ENCODE data around the gene APC2. TPM values are rescaled to one million over a fixed set of nuclear protein-coding genes. Genes with fewer than 3 reads are reported as not detected.

Gene APC2, protein sequence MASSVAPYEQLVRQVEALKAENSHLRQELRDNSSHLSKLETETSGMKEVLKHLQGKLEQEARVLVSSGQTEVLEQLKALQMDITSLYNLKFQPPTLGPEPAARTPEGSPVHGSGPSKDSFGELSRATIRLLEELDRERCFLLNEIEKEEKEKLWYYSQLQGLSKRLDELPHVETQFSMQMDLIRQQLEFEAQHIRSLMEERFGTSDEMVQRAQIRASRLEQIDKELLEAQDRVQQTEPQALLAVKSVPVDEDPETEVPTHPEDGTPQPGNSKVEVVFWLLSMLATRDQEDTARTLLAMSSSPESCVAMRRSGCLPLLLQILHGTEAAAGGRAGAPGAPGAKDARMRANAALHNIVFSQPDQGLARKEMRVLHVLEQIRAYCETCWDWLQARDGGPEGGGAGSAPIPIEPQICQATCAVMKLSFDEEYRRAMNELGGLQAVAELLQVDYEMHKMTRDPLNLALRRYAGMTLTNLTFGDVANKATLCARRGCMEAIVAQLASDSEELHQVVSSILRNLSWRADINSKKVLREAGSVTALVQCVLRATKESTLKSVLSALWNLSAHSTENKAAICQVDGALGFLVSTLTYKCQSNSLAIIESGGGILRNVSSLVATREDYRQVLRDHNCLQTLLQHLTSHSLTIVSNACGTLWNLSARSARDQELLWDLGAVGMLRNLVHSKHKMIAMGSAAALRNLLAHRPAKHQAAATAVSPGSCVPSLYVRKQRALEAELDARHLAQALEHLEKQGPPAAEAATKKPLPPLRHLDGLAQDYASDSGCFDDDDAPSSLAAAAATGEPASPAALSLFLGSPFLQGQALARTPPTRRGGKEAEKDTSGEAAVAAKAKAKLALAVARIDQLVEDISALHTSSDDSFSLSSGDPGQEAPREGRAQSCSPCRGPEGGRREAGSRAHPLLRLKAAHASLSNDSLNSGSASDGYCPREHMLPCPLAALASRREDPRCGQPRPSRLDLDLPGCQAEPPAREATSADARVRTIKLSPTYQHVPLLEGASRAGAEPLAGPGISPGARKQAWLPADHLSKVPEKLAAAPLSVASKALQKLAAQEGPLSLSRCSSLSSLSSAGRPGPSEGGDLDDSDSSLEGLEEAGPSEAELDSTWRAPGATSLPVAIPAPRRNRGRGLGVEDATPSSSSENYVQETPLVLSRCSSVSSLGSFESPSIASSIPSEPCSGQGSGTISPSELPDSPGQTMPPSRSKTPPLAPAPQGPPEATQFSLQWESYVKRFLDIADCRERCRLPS (N-terminal part only)
- 1.3 TPM for polyA plus RNA-seq (ENCODE audit: insufficient read length)
- long read RNA-seq, donor 1, partial matches to known transcripts, result 22 of 22 reads
- long read RNA-seq, donor 1, other reads (novel, unspliced or antisense), result 0 of 22 reads
- long read RNA-seq, donor 2, partial matches to known transcripts, result 9 of 30 reads
- long read RNA-seq, donor 2, other reads (novel, unspliced or antisense), result 21 of 30 reads
- long read RNA-seq, donor 3, partial matches to known transcripts, result 6 of 18 reads
- long read RNA-seq, donor 3, other reads (novel, unspliced or antisense), result 12 of 18 reads
- long read RNA-seq, donor 4, result 0 reads
- long read RNA-seq, donor 5, partial matches to known transcripts, result 1,899 of 1,925 reads
- long read RNA-seq, donor 5, other reads (novel, unspliced or antisense), result 26 of 1,925 reads
- long read RNA-seq, donor 6, partial matches to known transcripts, result 45 of 45 reads
- long read RNA-seq, donor 6, other reads (novel, unspliced or antisense), result 0 of 45 reads
- long read RNA-seq, donor 7, partial matches to known transcripts, result 0 of 37 reads
- long read RNA-seq, donor 7, other reads (novel, unspliced or antisense), result 37 of 37 reads
- long read RNA-seq, donor 8, partial matches to known transcripts, result 0 of 17 reads
- long read RNA-seq, donor 8, other reads (novel, unspliced or antisense), result 17 of 17 reads

DNA sequence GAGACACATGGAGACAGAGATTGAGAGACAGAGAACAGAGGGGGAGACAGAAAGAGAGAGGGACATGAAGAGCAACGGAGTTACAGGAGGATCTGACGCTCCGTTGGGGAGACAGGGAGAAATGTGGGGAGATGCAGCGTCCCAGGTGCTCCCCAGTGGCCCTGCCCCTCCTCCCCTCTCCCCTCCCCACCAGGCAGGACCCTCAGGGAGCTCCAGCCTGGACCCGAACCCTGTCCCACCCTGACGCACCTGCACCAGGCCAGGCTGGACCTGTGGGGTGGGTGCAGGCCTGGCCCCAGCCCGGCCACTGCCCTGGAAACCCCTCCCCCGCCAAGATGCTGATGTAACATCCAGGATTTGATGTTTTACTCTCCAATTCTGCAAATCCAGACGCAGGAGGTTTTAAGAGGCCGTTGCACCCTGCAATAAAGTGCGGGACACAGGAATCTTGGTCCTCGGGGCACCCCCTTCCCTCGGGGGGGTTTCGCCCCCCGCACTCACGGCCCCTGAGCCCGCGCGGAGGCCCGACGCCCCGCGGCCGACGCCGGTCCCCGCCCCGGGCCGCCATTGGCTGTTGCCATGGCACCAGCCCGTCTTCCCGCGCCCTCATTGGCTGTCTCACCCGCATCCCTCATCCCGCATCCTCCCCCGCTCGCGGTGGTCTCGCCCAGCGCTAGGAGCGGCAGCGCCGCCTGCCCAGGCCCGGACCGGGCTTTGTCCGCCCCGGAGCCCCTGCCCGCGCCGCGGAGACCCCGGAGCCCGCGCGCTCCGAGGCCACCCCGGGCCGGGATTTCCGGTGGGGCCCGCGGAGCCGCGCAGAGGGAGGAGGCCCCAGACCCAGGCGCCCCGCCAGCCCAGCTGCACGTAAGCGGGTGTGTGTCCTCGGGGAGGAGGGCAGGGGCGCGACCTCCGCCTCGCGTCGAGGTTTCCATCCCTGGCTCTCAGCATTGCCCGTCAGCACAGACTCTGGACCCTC, at the start of gene APC2:
Gene APC2 (plus strand): TSS at position 655 of the 976 bp plus-strand sequence. CDS start 2,881 bp downstream, outside the sequence.
- DNase-seq, result no peak

DNA sequence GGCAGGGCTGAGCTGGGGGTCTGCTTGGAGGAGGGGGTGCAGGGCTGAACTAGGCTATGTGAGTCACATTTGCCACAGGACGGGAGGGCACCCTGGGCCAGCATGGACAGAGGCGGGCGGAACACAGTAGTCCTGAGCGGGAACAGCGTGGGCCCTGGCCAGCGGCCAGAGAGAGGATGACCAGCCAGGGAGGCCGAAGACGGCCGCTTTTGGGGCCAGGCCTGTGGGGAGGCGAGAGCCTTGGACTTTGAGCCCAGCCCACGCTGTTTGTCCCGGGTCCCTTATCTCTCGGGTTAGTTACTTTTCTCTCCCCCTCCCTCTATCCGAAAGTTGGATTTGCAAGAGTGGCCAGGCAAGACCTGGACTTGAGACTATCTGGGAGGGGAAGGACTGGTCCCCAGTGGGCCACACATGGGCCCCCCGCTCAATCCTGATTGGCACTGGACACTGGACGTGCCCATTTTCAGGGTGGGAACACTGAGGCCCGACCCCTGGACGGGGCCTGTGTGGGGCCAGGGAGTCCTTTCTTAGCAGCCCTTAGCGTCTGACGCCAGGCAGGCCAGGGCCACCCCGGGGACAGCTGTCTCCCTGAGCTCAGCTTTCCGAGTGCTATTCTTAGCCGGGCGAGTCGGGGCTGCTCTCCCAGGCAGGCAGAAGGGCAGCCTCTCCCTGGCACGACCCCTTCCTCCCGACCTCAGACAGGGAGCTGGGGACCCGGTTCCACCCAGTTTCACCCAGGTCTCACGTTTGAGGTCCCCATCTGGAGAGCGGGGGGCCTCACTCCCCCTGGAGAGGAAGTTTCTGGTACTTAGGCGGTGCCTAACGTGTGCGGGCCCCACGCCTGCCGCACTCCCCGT, 49.4 kb upstream of the APC2 start:
- DNase-seq, result no peak

DNA sequence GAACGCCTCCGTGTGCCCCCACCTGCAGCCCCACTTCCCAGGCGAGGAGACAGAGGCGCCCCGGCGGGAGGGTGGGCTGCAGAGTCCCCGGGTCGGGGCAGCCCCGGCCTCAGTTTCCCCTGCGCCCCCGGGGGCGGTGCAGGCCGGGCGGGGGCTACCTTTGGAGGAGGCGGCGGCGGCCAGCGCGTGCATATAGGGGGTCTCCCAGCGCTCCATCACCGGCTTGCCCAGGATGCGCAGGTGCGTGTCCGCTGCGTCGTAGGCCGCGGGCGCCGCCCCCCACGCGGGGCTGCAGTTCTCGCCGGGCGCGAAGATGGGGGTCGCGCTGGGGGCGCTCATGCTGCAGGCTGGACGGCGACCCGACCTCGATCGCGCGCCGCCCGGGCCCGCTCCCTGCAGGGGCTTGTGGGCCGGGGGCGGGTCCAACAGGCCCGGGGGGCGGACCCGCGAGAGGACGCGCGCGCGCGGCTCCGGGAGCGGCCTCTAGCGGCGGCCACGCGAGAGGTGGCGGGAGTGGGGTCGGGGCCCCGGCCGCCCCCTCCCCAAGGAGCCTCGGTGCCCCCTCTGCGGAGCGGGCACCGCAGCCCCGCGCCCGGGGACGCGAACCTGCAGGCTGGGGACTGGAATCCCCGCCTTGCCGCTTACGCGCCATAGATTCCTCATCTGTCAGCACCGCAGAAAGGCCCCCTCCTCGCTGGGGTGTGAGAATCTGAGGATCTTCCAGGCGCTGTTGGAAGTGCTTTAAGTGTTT, 48.6 kb upstream of the APC2 start, which contains the start of gene GAMT:
Gene GAMT (minus strand): TSS at position 405 of the 751 bp plus-strand sequence. CDS start 66 bp downstream, at position 339.
- DNase-seq, result no peak

DNA sequence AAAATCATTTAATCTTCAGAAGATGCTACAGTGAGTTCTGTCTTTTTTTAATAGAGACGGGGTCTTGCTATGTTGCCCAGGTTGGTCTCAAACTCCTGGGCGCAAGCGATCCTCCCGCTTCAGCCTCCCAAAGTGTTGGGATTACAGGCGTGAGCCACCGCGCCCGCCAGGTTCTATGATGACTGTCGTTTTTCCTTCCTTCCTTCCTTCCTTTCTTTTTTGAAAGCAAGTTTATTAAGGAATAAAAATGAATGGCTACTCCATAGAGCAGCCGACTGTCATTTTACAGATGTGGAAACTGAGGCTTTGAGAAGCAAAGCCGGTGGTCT, 48.1 kb upstream of the APC2 start:
- DNase-seq, result no peak

DNA sequence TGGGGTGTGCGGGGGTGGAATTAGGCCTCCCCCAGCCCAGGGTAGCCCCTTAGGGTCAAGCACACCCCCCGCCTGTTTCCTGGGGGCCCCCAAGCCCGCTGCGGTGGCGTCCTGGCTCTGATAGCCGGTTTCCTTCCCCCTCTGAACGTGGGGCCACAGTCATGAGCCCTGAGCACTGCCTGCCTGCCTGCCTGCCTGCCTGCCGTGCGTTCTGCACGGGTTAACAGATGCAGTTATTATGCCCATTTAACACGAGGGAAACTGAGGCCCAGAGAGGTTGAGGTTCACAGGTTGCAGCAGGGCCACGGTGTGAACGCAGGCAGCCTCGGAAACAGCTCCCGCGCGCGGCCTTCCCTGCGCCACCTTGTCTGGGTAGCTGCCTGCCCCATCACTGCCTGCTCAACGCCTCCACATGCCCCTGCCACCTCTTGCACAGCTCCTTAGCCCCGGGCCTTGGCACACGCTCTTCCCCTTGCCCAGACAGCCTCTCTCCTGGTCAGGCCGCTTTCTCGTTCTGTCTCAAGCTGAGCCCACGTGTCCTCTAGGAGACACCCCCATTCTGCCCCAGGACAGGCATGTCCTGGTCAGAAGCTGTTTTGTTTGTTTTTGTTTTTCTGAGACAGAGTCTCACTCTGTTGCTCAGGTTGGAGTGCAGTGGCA, 47.4 kb upstream of the APC2 start:
- no peak for DNase-seq

DNA sequence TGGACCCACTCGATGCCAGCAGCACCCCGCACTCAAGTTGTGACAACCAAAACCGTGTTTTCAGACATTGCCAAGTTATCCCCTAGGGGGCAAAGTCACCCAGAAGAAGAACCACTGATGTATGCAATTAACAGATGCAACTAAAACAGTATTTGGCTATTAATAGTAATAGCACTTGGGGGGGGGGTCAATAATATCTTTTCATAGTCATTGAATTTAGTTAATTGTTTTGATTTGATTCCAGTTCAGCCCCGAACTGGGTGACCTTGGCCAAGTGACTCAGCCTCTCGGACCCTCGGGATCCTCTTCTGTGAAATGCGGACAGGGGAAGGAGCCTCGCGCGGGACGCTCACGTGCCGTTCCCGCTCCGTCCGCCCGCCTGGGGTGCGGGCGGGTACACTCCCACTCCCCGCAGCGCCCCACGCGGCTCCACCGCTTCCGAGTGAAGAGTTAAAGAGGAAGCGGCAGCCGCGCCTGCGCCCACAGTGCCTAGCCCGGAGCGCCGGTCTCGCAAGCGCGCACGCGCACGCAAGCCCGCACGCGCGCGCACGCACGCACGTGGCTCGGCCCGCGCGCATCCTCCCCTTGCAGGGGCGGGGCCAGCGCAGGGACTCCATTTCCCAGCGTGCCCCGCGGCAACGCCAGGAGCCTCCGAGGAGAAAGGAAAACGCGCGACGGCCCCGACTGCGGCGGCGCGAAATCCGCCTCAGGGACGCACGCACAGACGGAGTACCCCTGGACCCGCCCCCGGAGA, 43.0 kb upstream of the APC2 start:
- DNase-seq, result peak; percentile 98

DNA sequence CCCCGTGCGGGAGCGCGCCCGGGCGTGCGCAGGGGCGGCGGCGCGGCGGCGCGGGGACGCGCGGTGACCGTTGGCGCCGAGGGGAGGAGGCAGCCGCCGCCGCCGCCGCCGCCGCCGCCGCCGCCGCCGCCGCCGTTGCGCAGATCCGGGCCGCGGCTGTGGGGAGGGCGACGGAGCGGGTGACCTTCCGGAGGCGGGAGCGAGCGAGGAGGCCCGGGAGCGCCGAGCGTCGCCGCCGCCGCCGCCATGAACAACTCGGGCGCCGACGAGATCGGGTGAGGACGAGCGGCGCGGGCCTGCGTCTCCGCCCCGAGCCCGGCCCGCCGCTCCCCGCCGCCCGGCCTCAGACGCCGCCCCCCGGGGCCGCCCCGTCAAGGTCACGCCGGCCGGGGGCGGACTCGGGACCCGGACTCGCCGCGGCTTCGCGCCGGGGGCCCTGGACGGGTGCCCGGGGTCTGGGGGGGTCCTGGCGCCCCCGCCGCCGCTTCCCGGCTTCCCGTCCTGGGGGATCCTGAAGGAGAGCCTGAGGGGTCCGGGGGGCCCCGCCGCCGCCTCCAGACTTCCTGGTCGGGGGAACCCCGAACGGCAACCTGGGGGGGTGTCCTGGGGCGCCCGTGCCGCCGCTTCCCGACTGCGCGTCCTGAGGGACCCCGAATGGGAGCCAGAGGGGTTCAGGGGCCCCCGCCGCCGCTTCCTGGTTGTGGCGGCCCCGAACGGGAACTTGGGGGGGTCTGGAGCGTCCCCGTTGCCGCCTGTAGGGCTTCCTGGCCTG, 42.2 kb upstream of the APC2 start, which contains the start of gene DAZAP1:
Gene DAZAP1 (plus strand): TSS at position 59 of the 772 bp plus-strand sequence. CDS start 188 bp downstream, at position 247.
- no peak for DNase-seq

DNA sequence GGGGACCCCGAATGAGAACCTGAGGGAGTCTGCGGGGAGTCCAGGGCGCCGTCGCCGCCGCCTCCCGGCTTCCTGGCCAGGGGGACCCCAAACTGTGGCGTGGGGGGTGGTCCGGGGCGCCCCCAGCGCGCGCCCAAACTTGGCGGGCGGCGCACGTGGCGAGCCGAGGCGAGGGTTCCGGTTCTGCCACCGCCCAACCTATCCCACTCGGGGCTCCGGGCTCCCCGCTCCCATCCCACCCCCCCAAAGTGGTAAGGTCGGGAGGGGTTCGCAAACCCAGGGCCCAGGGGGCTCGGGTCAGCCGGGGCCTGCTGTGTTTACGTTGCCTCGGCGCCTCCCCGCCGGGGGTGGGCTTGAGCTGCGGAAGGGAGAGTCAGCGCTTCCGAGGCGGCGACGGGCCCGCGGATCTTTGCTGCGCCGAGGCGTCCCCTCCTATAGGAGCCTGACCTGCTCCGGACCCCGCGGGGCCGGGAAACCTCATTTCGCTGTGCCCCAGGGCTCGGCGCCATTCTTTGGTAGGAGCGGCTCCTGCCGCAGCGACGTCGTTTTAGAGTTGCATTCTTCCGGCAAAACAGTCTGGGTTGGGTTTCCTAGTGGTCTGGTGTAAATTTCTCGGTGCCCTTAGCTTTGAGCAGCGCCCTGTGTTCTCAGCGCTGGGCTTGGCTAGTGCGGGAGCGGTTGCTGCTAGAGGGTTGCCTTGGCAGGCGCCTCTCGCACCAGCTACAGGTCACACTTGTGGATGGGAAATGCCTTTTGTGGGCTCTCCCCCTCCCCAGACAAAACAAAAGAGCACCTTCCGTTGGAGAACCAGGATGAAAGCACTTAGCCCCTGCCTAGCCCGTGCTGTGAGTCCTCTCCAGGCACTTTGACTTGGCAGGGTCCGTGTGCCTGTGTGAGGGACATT, 41.4 kb upstream of the APC2 start:
- DNase-seq, result no peak

DNA sequence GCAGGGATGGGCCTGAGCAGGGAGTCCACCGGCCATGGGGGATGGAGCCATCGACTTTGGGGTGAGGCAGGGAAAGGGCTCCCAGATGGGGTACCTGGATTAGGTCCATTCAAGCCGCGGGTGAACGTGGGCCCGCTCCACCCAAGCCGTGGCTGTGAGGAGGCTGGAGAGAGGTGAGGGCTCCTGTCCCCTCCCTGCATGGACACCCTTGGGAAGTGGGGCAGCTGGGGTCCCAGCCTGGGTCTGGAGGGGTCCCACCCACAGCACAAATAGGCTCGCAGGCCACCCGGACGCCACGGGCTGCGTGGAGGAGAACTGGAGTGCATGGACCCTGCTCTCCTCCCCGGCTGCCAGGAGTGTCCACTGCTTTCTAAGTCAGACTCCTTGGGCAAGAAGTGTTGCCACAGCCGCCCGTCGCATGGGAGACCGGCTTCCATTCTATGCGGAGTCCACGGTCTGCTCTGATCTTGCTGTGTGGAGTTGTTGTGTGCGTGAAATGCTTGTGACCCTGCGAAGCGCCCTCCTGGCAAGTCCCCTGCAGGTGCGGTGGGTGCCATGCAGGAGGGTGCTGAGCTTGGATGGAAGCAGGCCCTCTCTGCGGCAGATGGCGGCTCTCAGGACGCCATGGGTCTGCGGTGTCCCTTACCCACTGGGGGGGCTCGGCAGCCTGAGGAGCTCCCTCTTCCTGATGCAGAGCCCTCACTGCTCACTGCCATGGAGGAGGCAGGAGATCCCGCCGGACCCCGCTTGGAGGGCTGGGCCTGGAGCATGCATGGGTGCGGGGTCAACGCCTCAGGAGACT, 40.5 kb upstream of the APC2 start:
- DNase-seq, result no peak

DNA sequence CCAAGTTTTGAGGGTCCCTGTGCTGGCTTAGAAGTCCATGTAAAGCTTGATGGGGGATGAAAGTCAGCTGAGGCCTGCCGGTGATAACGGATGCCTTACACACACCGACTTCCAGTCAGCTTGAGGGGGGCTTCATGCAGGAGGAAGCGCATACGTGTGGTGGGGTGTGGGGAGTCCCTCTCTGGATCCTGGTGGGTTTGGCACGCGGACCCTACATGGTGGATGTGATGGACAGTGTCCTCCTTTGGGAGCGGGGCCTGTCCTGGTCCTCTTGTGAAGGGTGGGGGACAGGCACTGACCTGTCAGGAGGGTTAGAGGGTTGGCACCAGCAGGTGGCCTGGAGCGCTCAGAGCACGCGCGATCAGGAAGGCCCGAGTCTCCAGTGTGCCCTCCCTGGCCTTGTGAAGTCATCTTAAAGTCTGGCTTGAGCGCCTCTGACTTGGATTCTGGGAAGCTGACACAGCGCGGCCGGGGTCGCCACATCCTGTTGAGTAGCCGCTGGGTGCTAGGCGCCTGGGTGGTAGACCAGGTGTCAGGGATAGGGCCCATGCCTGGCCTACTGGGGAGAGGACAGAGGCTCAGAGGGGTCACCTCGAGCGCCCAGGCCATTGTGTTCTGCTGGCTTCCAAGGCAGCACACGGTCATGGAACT, 39.7 kb upstream of the APC2 start:
- DNase-seq, result no peak

DNA sequence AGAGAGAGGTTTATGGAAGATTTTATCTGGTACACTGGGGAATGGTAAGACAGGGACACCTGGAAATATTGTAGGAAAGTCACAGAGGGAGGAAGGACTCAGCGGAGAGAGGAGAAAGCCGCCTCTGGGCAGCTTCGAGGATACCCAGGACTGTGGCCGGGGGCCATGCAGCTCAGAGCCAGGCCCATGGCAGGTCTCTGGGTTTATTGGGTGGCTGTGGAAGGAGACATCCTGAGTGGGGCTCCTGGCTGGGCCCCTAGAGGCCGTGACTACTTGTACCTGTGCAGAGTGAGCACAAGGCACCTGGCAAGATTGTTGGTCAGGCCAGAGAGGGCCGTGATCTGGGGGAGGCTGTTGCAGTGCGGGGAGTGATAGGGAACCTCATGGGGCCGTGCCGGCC, 39.1 kb upstream of the APC2 start:
- DNase-seq, result no peak

DNA sequence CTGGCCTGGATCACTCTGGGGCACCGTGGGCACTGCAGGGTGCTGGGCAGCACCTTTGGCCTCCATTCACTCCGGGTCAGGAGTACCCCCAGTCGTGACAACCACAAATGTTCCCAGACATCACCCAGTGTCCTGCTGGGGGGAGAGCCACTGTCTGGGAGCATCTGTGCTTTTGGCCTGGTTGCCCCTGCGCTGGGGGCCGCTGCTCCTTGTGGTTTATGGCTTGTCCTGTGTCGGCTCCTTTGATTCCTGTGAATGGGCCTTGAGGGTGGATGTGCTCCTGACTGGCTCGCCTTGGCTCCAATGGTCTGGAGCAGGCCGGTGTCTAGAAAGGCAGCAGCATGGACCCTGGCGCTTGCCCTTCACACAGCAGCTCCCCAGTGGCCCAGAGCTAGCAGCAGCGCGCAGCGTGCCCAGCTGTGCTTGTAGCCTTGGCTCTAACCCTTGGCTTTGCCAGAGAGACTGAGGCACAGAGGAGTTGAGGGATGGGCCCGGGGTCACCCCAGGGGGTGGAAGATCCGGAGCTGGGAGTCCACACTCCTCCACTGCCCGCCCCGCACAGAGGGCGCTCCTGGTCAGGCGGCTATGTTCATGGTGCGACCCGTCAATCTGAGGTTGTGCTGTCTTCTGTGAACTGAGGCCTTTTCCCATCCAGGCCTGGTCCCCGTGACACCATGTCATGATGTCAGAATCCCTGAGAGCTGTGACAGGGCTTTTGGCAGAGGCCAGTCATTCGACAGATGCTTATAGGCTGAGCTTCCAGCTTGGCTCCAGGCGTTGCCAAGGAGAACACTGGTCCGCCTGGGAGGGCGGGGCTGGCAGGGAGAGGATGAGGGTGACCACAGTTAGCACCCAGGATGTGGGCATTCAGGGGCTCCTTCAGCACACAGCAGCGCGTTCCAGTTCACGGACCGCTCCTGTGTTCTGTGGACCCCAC, 38.4 kb upstream of the APC2 start:
- no peak for DNase-seq
